Calu3 (cell line): ENCODE data around the gene RERE. TPM values are rescaled to one million over a fixed set of nuclear protein-coding genes. Genes with fewer than 3 reads are reported as not detected.

ENCODE experiments used
- BruUV-seq: library from RNA; stranded (reverse); fragments of 400-500 nt; replicated peaks from 2 replicates; lab custom pipeline; 2021; lab: Mats Ljungman, UMichigan
- CTCF ChIA-PET: fragments of 300-600 bp; sonication (Branson Sonifier 250); formaldehyde crosslinking; loops from one replicate; lab custom pipeline; 2022; ENCODE audit warnings: antibody characterized with exemption; lab: Charles Lee
- DNase-seq: peaks from one replicate; pipeline ENCODE4 v3.0.0; 2022
- H3K27ac Mint-ChIP-seq: one replicate; pipeline ENCODE4 v1.8.0; 2022; ENCODE audit warnings: mixed read lengths; ENCODE audit not compliant: unreplicated experiment
- H3K27me3 Mint-ChIP-seq: one replicate; pipeline ENCODE4 v1.8.0; 2022; ENCODE audit warnings: mixed read lengths; ENCODE audit not compliant: unreplicated experiment
- H3K36me3 Mint-ChIP-seq: one replicate; pipeline ENCODE4 v1.8.0; 2022; ENCODE audit warnings: mild to moderate bottlenecking, moderate library complexity, mixed read lengths; ENCODE audit not compliant: insufficient read depth, unreplicated experiment
- H3K4me1 Mint-ChIP-seq: one replicate; pipeline ENCODE4 v1.8.0; 2022; ENCODE audit warnings: mild to moderate bottlenecking, low read depth, mixed read lengths; ENCODE audit not compliant: unreplicated experiment
- H3K4me3 Mint-ChIP-seq: one replicate; pipeline ENCODE4 v1.8.0; 2022; ENCODE audit warnings: mild to moderate bottlenecking, low read depth, moderate library complexity, mixed read lengths; ENCODE audit not compliant: unreplicated experiment
- H3K9me3 Mint-ChIP-seq: one replicate; pipeline ENCODE4 v1.8.0; 2022; ENCODE audit warnings: low read depth, mixed read lengths; ENCODE audit not compliant: unreplicated experiment
- CTCF ChIP-seq: fragments of 200-600 bp; IDR thresholded peaks from one replicate; pipeline ENCODE4 v1.8.0; 2022; ENCODE audit warnings: antibody characterized with exemption; ENCODE audit not compliant: unreplicated experiment
- intact Hi-C: fragments of 100-400 bp; cut with micrococcal nuclease; formaldehyde crosslinking; loops from one replicate; pipeline ENCODE4 v1.10.0; 2022; ENCODE audit not compliant: unreplicated experiment
- total RNA-seq: library from RNA; stranded (reverse); gene quantifications from 2 replicates; pipeline ENCODE4 v1.2.3, GENCODE V29; 2022

RERE gene
- total RNA-seq, 1 experiment from 2014 or later = 45.9 TPM

DNA sequence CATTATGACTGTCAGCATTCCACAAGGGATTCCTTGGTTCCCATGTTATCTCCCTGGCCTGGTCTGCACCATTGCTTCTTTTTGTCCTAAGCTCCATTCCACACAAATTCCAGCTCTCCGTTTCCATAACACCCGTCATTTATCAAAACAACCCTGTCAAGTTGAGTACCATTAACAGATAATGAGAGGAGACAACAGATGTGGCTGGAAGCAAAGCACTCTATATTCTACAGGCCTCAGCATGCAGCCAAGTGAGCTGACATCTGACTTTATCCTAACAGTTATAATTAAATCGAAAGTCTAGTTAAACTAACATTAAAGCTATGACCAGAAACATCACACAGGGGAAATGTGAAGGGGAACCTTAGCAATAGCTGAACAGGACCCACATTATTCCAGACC lies 110.4 kb downstream of the RERE start:
- Mint-ChIP-seq H3K9me3 (no peaks in the 10 kb centered on the region), H3K36me3 (peaks cover 15% of the 10 kb centered on the region), H3K27me3 (no peaks in the 10 kb centered on the region), H3K4me1 (peaks cover 21% of the 10 kb centered on the region), H3K4me3 (no peak overlapping the region), H3K27ac (no peak overlapping the region)
- no TSS peak for BruUV-seq
- CTCF ChIA-PET = no interaction called here
- no peak for TF ChIP-seq CTCF
- no peak for DNase-seq
- intact Hi-C loops = no loop called here

GRCh38 chr1:8706291-8706690 lies 111.1 kb downstream of the RERE start:
- H3K4me1 Mint-ChIP-seq = peaks cover 14% of the 10 kb centered on the region
- no peak for TF ChIP-seq CTCF
- no TSS peak for BruUV-seq
- no peak overlapping the region for H3K27ac Mint-ChIP-seq
- DNase-seq = no peak
- no peaks in the 10 kb centered on the region for H3K9me3 Mint-ChIP-seq
- H3K36me3 Mint-ChIP-seq = peaks cover 22% of the 10 kb centered on the region
- intact Hi-C loops = no loop called here
- no peak overlapping the region for H3K4me3 Mint-ChIP-seq
- CTCF ChIA-PET = no interaction called here
- H3K27me3 Mint-ChIP-seq = no peaks in the 10 kb centered on the region

DNA sequence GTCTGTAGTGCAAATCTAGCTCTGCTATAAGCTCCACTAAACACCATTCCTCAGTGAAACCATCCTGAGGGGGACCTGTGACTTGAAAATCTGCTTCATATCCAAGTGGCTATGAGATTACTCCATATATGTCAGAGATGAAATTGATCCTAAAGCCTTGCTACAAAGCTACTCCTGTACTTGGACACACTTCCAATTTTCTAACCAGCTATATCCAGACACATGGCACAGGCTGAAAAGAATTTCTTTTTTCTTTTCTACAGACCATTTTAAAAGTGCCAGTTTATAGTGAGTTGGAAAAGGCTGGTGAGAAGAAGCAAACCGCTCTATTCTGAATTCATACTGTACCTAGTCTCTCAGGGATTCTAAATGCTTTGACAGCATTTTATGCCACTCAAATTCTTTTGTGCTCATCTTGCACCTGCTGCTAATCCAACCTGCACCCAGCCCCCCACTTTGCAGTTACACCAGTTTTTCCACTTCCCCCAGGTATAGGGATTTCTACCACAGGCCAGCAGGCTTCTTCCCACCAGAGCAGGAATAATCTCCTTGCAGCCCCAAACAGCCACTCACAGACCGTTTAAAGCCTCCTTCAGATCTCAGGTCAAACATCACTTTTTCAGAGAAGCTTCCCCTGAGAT lies 112.5 kb downstream of the RERE start:
- intact Hi-C loops = loop anchor here (5.0 kb wide), 1 partner anchor 283 kb away; no protein-coding TSS in a partner anchor
- H3K27ac Mint-ChIP-seq = no peak overlapping the region
- no TSS peak for BruUV-seq
- H3K9me3 Mint-ChIP-seq = no peaks in the 10 kb centered on the region
- no peak overlapping the region for H3K4me3 Mint-ChIP-seq
- TF ChIP-seq CTCF = no peak
- peaks cover 26% of the 10 kb centered on the region for H3K36me3 Mint-ChIP-seq
- CTCF ChIA-PET = no interaction called here
- no peak for DNase-seq
- no peaks in the 10 kb centered on the region for H3K27me3 Mint-ChIP-seq
- peaks cover 10% of the 10 kb centered on the region for H3K4me1 Mint-ChIP-seq

DNA sequence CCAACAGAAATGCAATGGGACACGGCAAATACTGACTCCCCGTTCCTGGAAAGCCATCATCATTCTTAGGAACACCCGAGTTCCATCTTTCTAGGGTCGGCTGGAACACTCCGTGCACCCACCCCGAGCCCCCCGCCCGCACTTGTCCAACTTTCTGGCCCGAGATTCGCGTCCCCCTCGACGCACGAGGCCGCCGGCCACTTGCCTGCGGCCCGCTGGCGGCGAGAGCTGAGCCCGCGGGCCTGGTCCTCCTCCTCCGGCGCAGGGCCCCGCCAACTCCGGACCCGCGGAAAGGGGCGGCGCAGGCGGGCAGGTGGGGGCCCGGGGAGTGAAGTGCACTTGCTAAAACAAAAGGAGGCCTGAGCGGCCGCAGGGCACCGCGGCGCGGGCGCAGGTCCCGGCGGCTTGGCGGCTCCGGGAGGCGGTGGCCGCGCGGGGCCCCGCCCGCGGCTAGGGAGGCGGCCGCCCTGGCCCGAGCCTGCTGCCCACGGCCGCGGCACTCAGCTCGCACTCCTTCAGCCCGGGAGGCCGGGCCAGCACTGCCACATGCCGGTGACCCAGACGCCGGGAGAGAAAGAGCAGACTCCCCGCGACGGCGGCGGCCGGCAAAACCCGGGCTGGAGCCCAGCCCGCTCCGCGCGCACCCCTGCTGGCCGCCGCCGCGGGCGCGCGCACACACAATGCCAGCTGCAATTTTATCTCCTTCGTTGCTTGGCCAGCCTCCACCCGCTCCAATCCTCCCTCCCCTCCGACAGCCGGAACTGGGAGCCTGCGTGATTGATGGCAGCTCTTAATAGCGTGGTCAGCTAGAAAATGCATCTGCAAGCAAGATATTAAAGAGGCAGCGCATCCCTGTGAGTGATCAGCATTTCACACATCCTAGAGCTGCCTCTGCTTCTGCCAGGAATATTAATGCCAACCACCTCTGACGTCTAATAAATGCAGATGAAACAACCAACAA lies 114.3 kb downstream of the RERE start:
- H3K36me3 Mint-ChIP-seq = peaks cover 26% of the 10 kb centered on the region
- no TSS peak for BruUV-seq
- H3K27ac Mint-ChIP-seq = peak overlapping the region; percentile 93
- H3K27me3 Mint-ChIP-seq = no peaks in the 10 kb centered on the region
- TF ChIP-seq CTCF = no peak
- CTCF ChIA-PET = no interaction called here
- peaks cover 10% of the 10 kb centered on the region for H3K4me1 Mint-ChIP-seq
- DNase-seq = peak; percentile 91
- H3K4me3 Mint-ChIP-seq = peak overlapping the region; percentile 84
- H3K9me3 Mint-ChIP-seq = no peaks in the 10 kb centered on the region
- intact Hi-C loops = loop anchor here (5.0 kb wide), 1 partner anchor 281 kb away; no protein-coding TSS in a partner anchor
